ENCODE data around the gene FUT4.

- TF ChIP-seq CTCF (IDR thresholded peaks at IDR 0.05) (no peak), POLR2A (IDR thresholded peaks at IDR 0.05) (no peak)
Observed at GRCh38 chr11:94567181-94567670, 23.5 kb downstream of the FUT4 start, which contains the start of gene PIWIL4.
